ENCODE results near the gene JAK2.

The JAK2 gene

GRCh38 chr9:5072871-5073270 is 87.8 kb downstream of the JAK2 start:
- TF ChIP-seq ZNF274 (IDR thresholded peaks at IDR 0.05; ENCODE audit: low read length): no peak
- no peak for TF ChIP-seq ZNF274 (tag by site-specific recombination; IDR thresholded peaks at IDR 0.05; ENCODE audit: borderline replicate concordance)
- TF ChIP-seq KLF1 (tag by site-specific recombination; IDR thresholded peaks at IDR 0.05): no peak
- no peak for TF ChIP-seq ZNF155 (tag by site-specific recombination; IDR thresholded peaks at IDR 0.05)
- TF ChIP-seq ZNF544 (tag by site-specific recombination; IDR thresholded peaks at IDR 0.05): no peak
- no peak for TF ChIP-seq ZNF211 (tag by site-specific recombination; IDR thresholded peaks at IDR 0.05; ENCODE audit: low read depth)
- TF ChIP-seq ZNF280D (tag by site-specific recombination; IDR thresholded peaks at IDR 0.05): no peak
- no peak for TF ChIP-seq ZNF654 (tag by site-specific recombination; IDR thresholded peaks at IDR 0.05; ENCODE audit: low read depth)
- no peak for TF ChIP-seq ZNF792 (tag by site-specific recombination; IDR thresholded peaks at IDR 0.05)
- TF ChIP-seq ZBTB49 (tag by site-specific recombination; IDR thresholded peaks at IDR 0.05; ENCODE audit: low read depth): no peak
- TF ChIP-seq SCRT2 (tag by site-specific recombination; IDR thresholded peaks at IDR 0.05): no peak
- no peak for TF ChIP-seq KLF8 (tag by site-specific recombination; IDR thresholded peaks at IDR 0.05)
- no peak for TF ChIP-seq SP2 (tag by site-specific recombination; IDR thresholded peaks at IDR 0.05)
- TF ChIP-seq ZFHX2 (tag by site-specific recombination; conservative IDR thresholded peaks at IDR 0.05): no peak
- no peak for TF ChIP-seq SALL2 (tag by site-specific recombination; IDR thresholded peaks at IDR 0.05; ENCODE audit: borderline replicate concordance)
- TF ChIP-seq ZXDB (tag by site-specific recombination; IDR thresholded peaks at IDR 0.05): no peak
- no peak for TF ChIP-seq ZBTB7A (tag by site-specific recombination; IDR thresholded peaks at IDR 0.05; ENCODE audit: low read depth)
- TF ChIP-seq ZNF548 (tag by site-specific recombination; IDR thresholded peaks at IDR 0.05): no peak
- TF ChIP-seq HOXA7 (CRISPR knock-in tag; IDR thresholded peaks at IDR 0.05; ENCODE audit: borderline replicate concordance): no peak
- no peak for TF ChIP-seq WT1 (tag by site-specific recombination; IDR thresholded peaks at IDR 0.05)
- CTCF ChIA-PET: no interaction called here
- POLR2A ChIA-PET: no interaction called here
- H3K4me1 ChIP-seq (ENCODE audit: control insufficient read depth, insufficient read depth, low read length): no peaks in the 10 kb centered on the region
- H3K4me3 ChIP-seq (ENCODE audit: low read depth, low read length): no peak overlapping the region
- peaks cover 0 to 6% of the 10 kb centered on the region in 2 experiments; a peak in 1 of 3 replicates for H3K36me3 ChIP-seq (ENCODE audit: control insufficient read depth in 2 of 2, insufficient read depth in 1 of 2, low read length in 2 of 2)
- H3K27ac ChIP-seq (ENCODE audit: extremely low read depth, low read depth, low read length): no peak overlapping the region
- no peaks in the 10 kb centered on the region for H3K9me3 ChIP-seq (ENCODE audit: control insufficient read depth, insufficient read depth, low read depth, low read length)

- Histone ChIP-seq H3K9me3 (ENCODE audit: control insufficient read depth, insufficient read depth, low read depth, low read length) (no peaks in the 10 kb centered on the region), H3K27ac (ENCODE audit: extremely low read depth, low read depth, low read length) (no peak overlapping the region), H3K4me1 (ENCODE audit: control insufficient read depth, insufficient read depth, low read length) (no peaks in the 10 kb centered on the region), H3K36me3 (ENCODE audit: control insufficient read depth in 2 of 2, insufficient read depth in 1 of 2, low read length in 2 of 2) (peaks cover 0 to 6% of the 10 kb centered on the region in 2 experiments; a peak in 1 of 3 replicates), H3K4me3 (ENCODE audit: low read depth, low read length) (no peak overlapping the region)
- ChIA-PET POLR2A (no interaction called here), CTCF (no interaction called here)
- no peak for TF ChIP-seq ZNF350 (tag by site-specific recombination; IDR thresholded peaks at IDR 0.05)
- no peak for TF ChIP-seq ZBTB48 (tag by site-specific recombination; IDR thresholded peaks at IDR 0.05)
- no peak for TF ChIP-seq SP3 (tag by site-specific recombination; IDR thresholded peaks at IDR 0.05)
Measured at GRCh38 chr9:5073701-5074100, 88.6 kb downstream of the JAK2 start.
